GM23338 (cell line): ENCODE data around the gene PANK3. TPM values are rescaled to one million over a fixed set of nuclear protein-coding genes. Genes with fewer than 3 reads are reported as not detected.

Source experiments
- ATAC-seq: fragments of 200-7000 bp; cut with Tn5 transposase; 3 replicates; pipeline ENCODE4 v1.9.1; 2020
- DNase-seq: peaks from one replicate; pipeline ENCODE4 v3.0.0-alpha.2; 2015; ENCODE audit warnings: low spot score
- H2AFZ ChIP-seq: fragments of 200-600 bp; sonication (generic); 2 replicates; pipeline ENCODE4 v1.8.0; 2016; ENCODE audit warnings: antibody characterized with exemption, mild to moderate bottlenecking, moderate library complexity
- H3F3A ChIP-seq: fragments of 200-600 bp; sonication (generic); replicated peaks from 2 replicates; pipeline ENCODE4 v1.8.0; 2017; ENCODE audit warnings: antibody characterized with exemption, mixed run types, low read depth
- H3K27ac ChIP-seq: fragments of 200-600 bp; sonication (generic); 2 replicates; pipeline ENCODE4 v1.6.1; 2016; ENCODE audit warnings: low read depth
- H3K27me3 ChIP-seq: fragments of 200-600 bp; sonication (generic); 2 replicates; pipeline ENCODE4 v1.8.0; 2016; ENCODE audit warnings: mild to moderate bottlenecking, mixed run types, moderate library complexity; ENCODE audit not compliant: insufficient read depth
- H3K36me3 ChIP-seq: fragments of 200-600 bp; sonication (generic); 2 replicates; pipeline ENCODE4 v1.8.0; 2016; ENCODE audit warnings: mild to moderate bottlenecking; ENCODE audit not compliant: insufficient read depth
- H3K4me1 ChIP-seq: fragments of 200-600 bp; sonication (generic); 2 replicates; pipeline ENCODE4 v1.8.0; 2016; ENCODE audit warnings: mild to moderate bottlenecking, moderate library complexity; ENCODE audit not compliant: insufficient read depth
- H3K4me2 ChIP-seq: fragments of 200-600 bp; sonication (generic); 2 replicates; pipeline ENCODE4 v1.7.1; 2017; ENCODE audit warnings: mixed run types
- H3K4me3 ChIP-seq: fragments of 200-600 bp; sonication (generic); 2 replicates; pipeline ENCODE4 v1.6.1; 2016; ENCODE audit warnings: mixed run types
- H3K79me2 ChIP-seq: fragments of 200-600 bp; sonication (generic); replicated peaks from 2 replicates; pipeline ENCODE4 v1.8.0; 2017; ENCODE audit warnings: mild to moderate bottlenecking; ENCODE audit not compliant: insufficient read depth
- H3K9me2 ChIP-seq: fragments of 200-600 bp; sonication (generic); 2 replicates; pipeline ENCODE4 v1.8.0; 2017; ENCODE audit not compliant: insufficient read depth
- H4K20me1 ChIP-seq: fragments of 200-600 bp; sonication (generic); replicated peaks from 2 replicates; pipeline ENCODE4 v1.8.0; 2017; ENCODE audit warnings: mild to moderate bottlenecking; ENCODE audit not compliant: insufficient read depth
- H3K27ac Mint-ChIP-seq: 2 replicates; pipeline ENCODE4 v1.8.0; 2020; ENCODE audit warnings: inconsistent platforms, mild to moderate bottlenecking, moderate library complexity, mixed read lengths
- H3K27me3 Mint-ChIP-seq: 3 replicates; pipeline ENCODE4 v1.8.0; 2022; ENCODE audit warnings: low read depth, mild to moderate bottlenecking, moderate library complexity, mixed read lengths, inconsistent platforms; ENCODE audit not compliant: insufficient read depth, poor library complexity
- H3K36me3 Mint-ChIP-seq: 3 replicates; pipeline ENCODE4 v1.8.0; 2021; ENCODE audit warnings: low read depth, mild to moderate bottlenecking, inconsistent platforms, moderate library complexity, mixed read lengths
- H3K4me1 Mint-ChIP-seq: 3 replicates; pipeline ENCODE4 v1.8.0; 2020; ENCODE audit warnings: mild to moderate bottlenecking, inconsistent platforms, mixed read lengths
- H3K4me3 Mint-ChIP-seq: 3 replicates; pipeline ENCODE4 v1.8.0; 2021; ENCODE audit warnings: moderate library complexity, mild to moderate bottlenecking, inconsistent platforms, mixed read lengths
- H3K9me3 Mint-ChIP-seq: 3 replicates; pipeline ENCODE4 v1.8.0; 2020; ENCODE audit warnings: moderate library complexity, mild to moderate bottlenecking, inconsistent platforms, mixed read lengths
- CREB1 ChIP-seq: fragments of 250-450 bp; sonication (Bioruptor Pico); IDR thresholded peaks from 2 replicates; pipeline ENCODE4 v1.5.0; 2020; ENCODE audit warnings: low read depth, mild to moderate bottlenecking, moderate library complexity
- CTCF ChIP-seq, 2 experiments: fragments of 200-600 bp in 1 of 2; sonication (generic) in 1 of 2; conservative IDR thresholded peaks; 2 replicates each; pipeline versions ENCODE4 v1.5.1 to v1.6.1; 2016 to 2017; ENCODE audit warnings: antibody characterized with exemption in 2 of 2, low read depth in 2 of 2, mild to moderate bottlenecking in 2 of 2, moderate library complexity in 1 of 2
- ETS1 ChIP-seq: IDR thresholded peaks from 2 replicates; pipeline ENCODE4 v1.6.1; 2016; ENCODE audit warnings: antibody characterized with exemption
- EZH2 ChIP-seq: fragments of 200-600 bp; sonication (generic); IDR thresholded peaks from one replicate; pipeline ENCODE4 v1.8.0; 2017; ENCODE audit warnings: antibody characterized with exemption, mild to moderate bottlenecking, low read depth; ENCODE audit not compliant: unreplicated experiment
- EZH2phosphoT487 ChIP-seq: fragments of 200-600 bp; sonication (generic); IDR thresholded peaks from one replicate; pipeline ENCODE4 v1.8.1; 2018; ENCODE audit warnings: antibody characterized with exemption; ENCODE audit not compliant: unreplicated experiment
- JUNB ChIP-seq: IDR thresholded peaks from one replicate; pipeline ENCODE4 v1.6.1; 2016; ENCODE audit warnings: antibody characterized with exemption; ENCODE audit not compliant: unreplicated experiment
- NANOG ChIP-seq: IDR thresholded peaks from 2 replicates; pipeline ENCODE4 v1.6.1; 2016; ENCODE audit warnings: antibody characterized with exemption, borderline replicate concordance
- POLR2AphosphoS5 ChIP-seq: IDR thresholded peaks from 2 replicates; pipeline ENCODE4 v1.6.1; 2016; ENCODE audit warnings: antibody characterized with exemption, low read depth
- REST ChIP-seq: IDR thresholded peaks from one replicate; pipeline ENCODE4 v1.6.1; 2018; ENCODE audit warnings: antibody characterized with exemption; ENCODE audit not compliant: unreplicated experiment
- STAT1 ChIP-seq: IDR thresholded peaks from one replicate; pipeline ENCODE4 v1.6.1; 2016; ENCODE audit warnings: antibody characterized with exemption; ENCODE audit not compliant: unreplicated experiment
- ZNF114 ChIP-seq: fragments of 250-450 bp; sonication (Bioruptor Pico); IDR thresholded peaks from 2 replicates; pipeline ENCODE4 v1.5.0; 2020; ENCODE audit warnings: mild to moderate bottlenecking, moderate library complexity
- ZNF331 ChIP-seq: fragments of 250-450 bp; sonication (Bioruptor Pico); IDR thresholded peaks from 2 replicates; pipeline ENCODE4 v1.5.0; 2020; ENCODE audit warnings: low read depth, mild to moderate bottlenecking, moderate library complexity
- ZNF462 ChIP-seq: fragments of 250-450 bp; sonication (Bioruptor Pico); IDR thresholded peaks from 2 replicates; pipeline ENCODE4 v1.5.0; 2020; ENCODE audit warnings: mild to moderate bottlenecking, moderate library complexity
- polyA plus RNA-seq: library from polyadenylated mRNA; unstranded; fragments of >200 nt; fragmentation: Nextera tagmentation; extraction: Ambion mirVana; gene quantifications from 2 replicates; pipeline ENCODE4 v1.2.1, GENCODE V29; 2016
- total RNA-seq: library from RNA; depleted of rRNA; stranded (reverse); fragments of >200 nt; shearing (Covaris generic); gene quantifications from 2 replicates; pipeline ENCODE4 v1.2.3, GENCODE V29; 2014

Gene PANK3
- total and polyA plus RNA-seq, 2 experiments from 2014 or later: 17.0 to 91.6 TPM

- H3K27ac ChIP-seq: no peak overlapping the region
- TF ChIP-seq EZH2 (no peak), REST (no peak), NANOG (no peak), JUNB (no peak), ZNF462 (CRISPR knock-in tag) (no peak), EZH2phosphoT487 (no peak), CREB1 (CRISPR knock-in tag) (no peak), ZNF331 (CRISPR knock-in tag) (no peak), ZNF114 (no peak), STAT1 (no peak), POLR2AphosphoS5 (no peak), ETS1 (no peak), CTCF (conservative IDR thresholded peaks at IDR 0.05; ENCODE audit: low read depth in 2 of 2) (no peak)
- ATAC-seq: no peak
- H3K4me2 ChIP-seq: no peak overlapping the region
- peaks cover 25% of the 10 kb centered on the region; the same call in 1 of the 2 replicates for H3K79me2 ChIP-seq
- no peak overlapping the region for H2AFZ ChIP-seq
- no peaks in the 10 kb centered on the region for H3K9me2 ChIP-seq
- DNase-seq: no peak
- H3K4me3 ChIP-seq: no peak overlapping the region
- H3K27me3 ChIP-seq: no peaks in the 10 kb centered on the region
- Mint-ChIP-seq H3K27ac (no peak overlapping the region), H3K36me3 (peaks cover 46% of the 10 kb centered on the region; the same call in 2 of the 3 replicates), H3K4me1 (no peaks in the 10 kb centered on the region; the same call in 2 of the 3 replicates), H3K4me3 (no peak overlapping the region), H3K27me3 (peaks cover 4% of the 10 kb centered on the region), H3K9me3 (no peaks in the 10 kb centered on the region)
- H3K4me1 ChIP-seq: no peaks in the 10 kb centered on the region
- no peaks in the 10 kb centered on the region for H3F3A ChIP-seq
- H3K36me3 ChIP-seq: peaks cover 8% of the 10 kb centered on the region; the same call in 1 of the 2 replicates
- peaks cover 16% of the 10 kb centered on the region for H4K20me1 ChIP-seq
Observed at GRCh38 chr5:168552146-168552545, 27.0 kb downstream of the PANK3 start.
